RWPE2 (cell line): Measurements from ENCODE around the gene DCK.

Source experiments
- ATAC-seq: fragments of 200-7000 bp; cut with Tn5 transposase; 3 replicates; pipeline ENCODE4 v1.9.1; 2021; ENCODE audit warnings: low read depth
- DNase-seq: peaks from one replicate; pipeline ENCODE4 v3.0.0-alpha.2; 2020; ENCODE audit warnings: low spot score
- H3K27ac ChIP-seq: fragments of 450-650 bp; 2 replicates; pipeline ENCODE4 v1.5.1; 2017; ENCODE audit warnings: mild to moderate bottlenecking; ENCODE audit not compliant: poor library complexity, severe bottlenecking
- H3K27me3 ChIP-seq: fragments of 250-450 bp; sonication (Bioruptor Pico); 2 replicates; pipeline ENCODE4 v1.5.1; 2021; ENCODE audit warnings: mild to moderate bottlenecking, moderate library complexity; ENCODE audit not compliant: insufficient read depth, poor library complexity, severe bottlenecking
- H3K36me3 ChIP-seq: fragments of 250-450 bp; sonication (Bioruptor Pico); 2 replicates; pipeline ENCODE4 v1.5.1; 2020; ENCODE audit warnings: low read depth, mild to moderate bottlenecking, moderate library complexity
- H3K4me1 ChIP-seq: fragments of 250-450 bp; sonication (Bioruptor Pico); 2 replicates; pipeline ENCODE4 v1.5.1; 2021; ENCODE audit warnings: mild to moderate bottlenecking, moderate library complexity; ENCODE audit not compliant: insufficient read depth, poor library complexity, severe bottlenecking
- H3K4me3 ChIP-seq: fragments of 250-450 bp; sonication (Bioruptor Pico); 2 replicates; pipeline ENCODE4 v1.5.1; 2021; ENCODE audit warnings: mild to moderate bottlenecking, moderate library complexity; ENCODE audit not compliant: severe bottlenecking
- H3K9me3 ChIP-seq: fragments of 250-450 bp; sonication (Bioruptor Pico); 2 replicates; pipeline ENCODE4 v1.5.1; 2021; ENCODE audit warnings: mild to moderate bottlenecking, moderate library complexity; ENCODE audit not compliant: severe bottlenecking
- TF ChIP-seq, protein P1 (sequence below): fragments of 450-650 bp; IDR thresholded peaks from one replicate; pipeline ENCODE4 v1.5.1; 2017; ENCODE audit warnings: mild to moderate bottlenecking, moderate library complexity; ENCODE audit not compliant: poor library complexity, severe bottlenecking

Gene DCK

DNA sequence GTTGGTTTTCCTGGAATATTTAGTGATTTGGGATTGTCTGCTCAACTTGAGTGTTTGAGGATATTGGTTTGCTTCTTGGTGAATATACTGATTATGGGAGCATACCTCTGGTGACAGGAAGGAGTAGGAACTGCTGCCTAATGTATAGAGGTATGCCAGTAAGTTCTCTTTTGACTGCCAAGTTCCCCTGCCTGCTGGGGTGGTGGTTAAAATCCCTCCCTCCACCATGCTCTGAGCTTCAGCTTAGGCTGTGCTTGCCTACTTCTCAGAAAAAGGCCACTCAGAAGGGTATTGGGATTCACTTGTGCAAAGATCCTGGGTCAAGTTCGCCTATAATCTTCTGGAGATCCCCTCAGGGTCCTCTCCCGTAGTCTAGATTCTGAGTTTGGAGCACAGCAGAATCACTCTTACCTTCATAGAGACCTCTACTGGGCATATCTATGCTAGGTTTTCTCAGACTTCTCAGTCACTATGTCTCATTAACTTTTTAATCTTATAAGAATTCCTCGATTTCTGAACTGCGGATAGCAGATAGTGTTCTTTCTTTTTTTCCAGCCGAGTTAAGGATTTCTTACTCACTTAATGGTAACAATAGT is 44.7 kb upstream of the DCK start:
- Histone ChIP-seq H3K9me3 (no peaks in the 10 kb centered on the region), H3K27me3 (no peaks in the 10 kb centered on the region), H3K4me3 (no peak overlapping the region), H3K36me3 (no peaks in the 10 kb centered on the region), H3K27ac (no peak overlapping the region), H3K4me1 (no peaks in the 10 kb centered on the region)
- ATAC-seq (no peak), DNase-seq (no peak)
- TF ChIP-seq, protein P1, sequence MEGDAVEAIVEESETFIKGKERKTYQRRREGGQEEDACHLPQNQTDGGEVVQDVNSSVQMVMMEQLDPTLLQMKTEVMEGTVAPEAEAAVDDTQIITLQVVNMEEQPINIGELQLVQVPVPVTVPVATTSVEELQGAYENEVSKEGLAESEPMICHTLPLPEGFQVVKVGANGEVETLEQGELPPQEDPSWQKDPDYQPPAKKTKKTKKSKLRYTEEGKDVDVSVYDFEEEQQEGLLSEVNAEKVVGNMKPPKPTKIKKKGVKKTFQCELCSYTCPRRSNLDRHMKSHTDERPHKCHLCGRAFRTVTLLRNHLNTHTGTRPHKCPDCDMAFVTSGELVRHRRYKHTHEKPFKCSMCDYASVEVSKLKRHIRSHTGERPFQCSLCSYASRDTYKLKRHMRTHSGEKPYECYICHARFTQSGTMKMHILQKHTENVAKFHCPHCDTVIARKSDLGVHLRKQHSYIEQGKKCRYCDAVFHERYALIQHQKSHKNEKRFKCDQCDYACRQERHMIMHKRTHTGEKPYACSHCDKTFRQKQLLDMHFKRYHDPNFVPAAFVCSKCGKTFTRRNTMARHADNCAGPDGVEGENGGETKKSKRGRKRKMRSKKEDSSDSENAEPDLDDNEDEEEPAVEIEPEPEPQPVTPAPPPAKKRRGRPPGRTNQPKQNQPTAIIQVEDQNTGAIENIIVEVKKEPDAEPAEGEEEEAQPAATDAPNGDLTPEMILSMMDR: no peak

DNA sequence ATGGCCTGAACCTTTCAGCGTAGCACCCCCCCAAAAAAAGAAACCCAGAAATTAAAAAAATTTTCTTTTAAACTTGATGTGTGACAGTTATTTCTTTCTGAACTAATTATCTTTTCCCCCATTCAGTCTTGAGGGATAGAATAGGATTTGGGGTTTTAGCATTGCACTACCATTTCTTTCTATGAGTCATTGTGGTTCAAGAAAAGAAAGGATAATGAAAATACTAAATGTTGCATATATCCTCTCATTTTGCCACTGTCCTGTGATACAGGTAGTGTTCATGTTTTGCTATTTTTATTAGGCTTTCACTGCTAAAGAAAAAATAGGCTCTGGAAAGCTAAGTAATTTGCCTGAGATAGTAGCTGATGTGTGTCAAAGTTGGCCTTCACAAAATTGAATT is 39.4 kb upstream of the DCK start:
- Histone ChIP-seq H3K27me3 (no peaks in the 10 kb centered on the region), H3K4me3 (no peak overlapping the region), H3K9me3 (no peaks in the 10 kb centered on the region), H3K27ac (no peak overlapping the region), H3K36me3 (peaks cover 3% of the 10 kb centered on the region), H3K4me1 (no peaks in the 10 kb centered on the region)
- TF ChIP-seq, protein P1: no peak
- ATAC-seq: no peak
- no peak for DNase-seq

DNA sequence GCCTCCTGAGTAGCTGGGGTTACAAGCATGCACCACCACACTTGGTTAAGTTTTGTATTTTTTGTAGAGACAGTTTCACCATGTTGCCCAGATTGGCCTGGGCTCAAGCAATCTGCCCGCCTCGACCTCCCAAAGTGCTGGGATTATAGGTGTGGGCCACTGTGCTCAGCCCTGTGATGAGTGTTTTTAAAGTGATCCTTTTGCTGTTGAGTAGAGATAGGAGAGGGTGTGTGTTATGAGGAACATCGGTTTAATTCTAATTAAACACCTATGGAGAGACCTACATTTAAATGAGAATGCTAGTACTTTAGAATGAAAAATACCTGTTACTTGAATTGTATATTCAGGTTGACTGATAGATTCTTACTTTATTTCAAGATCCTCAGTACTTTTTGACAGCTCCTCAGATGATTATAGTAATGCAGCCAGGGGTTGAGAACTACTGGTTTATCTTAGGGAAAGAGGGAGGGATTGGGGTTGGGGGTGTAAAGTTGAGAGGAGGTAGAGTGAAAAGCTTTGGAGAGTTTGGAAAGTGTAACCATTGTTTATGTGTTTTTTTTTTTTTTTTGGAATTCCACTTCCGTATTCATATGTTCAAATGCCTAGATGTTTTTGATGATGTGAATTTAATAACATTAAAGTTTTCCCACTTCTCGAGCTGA is 36.8 kb upstream of the DCK start:
- Histone ChIP-seq H3K4me1 (no peaks in the 10 kb centered on the region), H3K9me3 (no peaks in the 10 kb centered on the region), H3K27me3 (no peaks in the 10 kb centered on the region), H3K4me3 (no peak overlapping the region), H3K27ac (no peak overlapping the region), H3K36me3 (peaks cover 28% of the 10 kb centered on the region)
- DNase-seq (no peak), ATAC-seq (no peak)
- TF ChIP-seq, protein P1: no peak

DNA sequence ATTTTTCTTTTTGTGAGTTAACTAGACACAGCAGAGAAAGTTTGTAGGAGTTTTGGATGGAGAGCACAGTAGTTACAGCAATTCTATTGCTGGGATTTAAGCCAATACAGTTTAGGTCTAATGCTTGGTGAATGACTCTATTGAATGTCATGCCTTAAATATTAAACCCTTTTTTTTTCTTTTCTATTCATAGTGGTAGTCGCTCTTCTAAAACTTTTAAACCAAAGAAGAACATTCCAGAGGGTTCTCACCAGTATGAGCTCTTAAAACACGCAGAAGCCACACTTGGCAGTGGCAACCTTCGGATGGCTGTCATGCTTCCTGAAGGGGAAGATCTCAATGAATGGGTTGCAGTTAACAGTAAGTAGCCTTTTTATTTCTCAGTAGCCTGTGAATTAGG is 34.8 kb upstream of the DCK start:
- DNase-seq (no peak), ATAC-seq (no peak)
- Histone ChIP-seq H3K27me3 (no peaks in the 10 kb centered on the region), H3K27ac (no peak overlapping the region), H3K9me3 (no peaks in the 10 kb centered on the region), H3K4me1 (no peaks in the 10 kb centered on the region), H3K36me3 (peaks cover 28% of the 10 kb centered on the region), H3K4me3 (no peak overlapping the region)
- TF ChIP-seq, protein P1: no peak

DNA sequence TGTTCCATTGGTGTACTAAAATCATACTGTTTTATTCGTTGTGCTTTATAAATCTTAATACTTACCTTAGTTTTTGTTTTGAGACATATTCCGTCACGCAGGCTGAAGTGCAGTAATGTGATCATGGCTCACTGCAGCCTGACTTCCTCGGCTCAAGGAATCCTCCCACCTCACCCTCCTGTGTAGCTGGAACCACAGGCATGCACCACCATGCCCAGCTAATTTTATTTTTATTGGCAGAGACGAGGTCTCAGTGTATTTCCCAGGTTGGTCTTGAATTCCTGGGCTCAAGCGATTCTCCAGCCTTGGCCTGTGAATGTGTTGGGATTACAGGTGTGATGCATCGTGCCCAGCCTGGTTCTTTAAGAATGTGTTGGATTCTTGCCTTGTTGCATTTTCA is 24.4 kb upstream of the DCK start:
- Histone ChIP-seq H3K4me1 (no peaks in the 10 kb centered on the region), H3K27me3 (no peaks in the 10 kb centered on the region), H3K9me3 (no peaks in the 10 kb centered on the region), H3K4me3 (no peak overlapping the region), H3K27ac (no peak overlapping the region), H3K36me3 (peaks cover 15% of the 10 kb centered on the region; the same call in 1 of the 2 replicates)
- TF ChIP-seq, protein P1: no peak
- ATAC-seq: no peak
- DNase-seq: no peak
